ENCODE data around the gene SLC1A6.
A peak's percentile ranks its signal among the peaks of the same experiment; 100 is the strongest.

The SLC1A6 gene

GRCh38 chr19:14916848-14917247 lies 62.8 kb downstream of the SLC1A6 start:
- TF ChIP-seq CTCF (IDR thresholded peaks at IDR 0.05; ENCODE audit: control insufficient read depth, extremely low read depth, insufficient read depth): peak; percentile 26
- DNase-seq (ENCODE audit: low read depth): no peak
- H3K4me3 ChIP-seq (ENCODE audit: low read depth, low read length): no peak overlapping the region

GRCh38 chr19:14915116-14915515 lies 64.5 kb downstream of the SLC1A6 start:
- no peak overlapping the region for H3K4me3 ChIP-seq (ENCODE audit: low read depth, low read length)
- no peak for DNase-seq (ENCODE audit: low read depth)
- TF ChIP-seq CTCF (IDR thresholded peaks at IDR 0.05; ENCODE audit: control insufficient read depth, extremely low read depth, insufficient read depth): no peak

GRCh38 chr19:14906711-14907110 lies 73.0 kb downstream of the SLC1A6 start:
- no peak for TF ChIP-seq CTCF (IDR thresholded peaks at IDR 0.05; ENCODE audit: control insufficient read depth, extremely low read depth, insufficient read depth)
- DNase-seq (ENCODE audit: low read depth): no peak
- H3K4me3 ChIP-seq (ENCODE audit: low read depth, low read length): no peak overlapping the region

- no peak for TF ChIP-seq CTCF (IDR thresholded peaks at IDR 0.05; ENCODE audit: control insufficient read depth, extremely low read depth, insufficient read depth)
- DNase-seq (ENCODE audit: low read depth): no peak
- no peak overlapping the region for H3K4me3 ChIP-seq (ENCODE audit: low read depth, low read length)
Observed at GRCh38 chr19:14901675-14902260, 77.9 kb downstream of the SLC1A6 start.

All from LNCaP clone FGC (cell line).